Adrenal gland (tissue), 5 donors: ENCODE results near the gene CD44.

ENCODE experiments used
- POLR2A ChIP-seq, 2 donors: fragments of 450-650 bp; IDR thresholded peaks; one replicate each; pipeline ENCODE4 v1.6.1; 2017; ENCODE audit warnings: antibody characterized with exemption in 2 of 2, mild to moderate bottlenecking in 2 of 2, moderate library complexity in 1 of 2
- TF ChIP-seq, protein P1 (sequence below), 6 experiments: fragments of 450-650 bp in 4 of 6; fragments of 200-600 bp in 2 of 6; sonication (generic) in 1 of 6; IDR thresholded peaks; 1 replicate in 5 of 6; 2 replicates in 1 of 6; pipeline versions ENCODE4 v1.5.1 to v1.8.0; 2016 to 2021; ENCODE audit warnings: antibody characterized with exemption in 6 of 6, mild to moderate bottlenecking in 2 of 6, moderate library complexity in 1 of 6
- donor health status: DM: no; HTN: no; CAD: no.

GRCh38 chr11:35255514-35255913, 116.5 kb downstream of the CD44 start:
- TF ChIP-seq, protein P1, sequence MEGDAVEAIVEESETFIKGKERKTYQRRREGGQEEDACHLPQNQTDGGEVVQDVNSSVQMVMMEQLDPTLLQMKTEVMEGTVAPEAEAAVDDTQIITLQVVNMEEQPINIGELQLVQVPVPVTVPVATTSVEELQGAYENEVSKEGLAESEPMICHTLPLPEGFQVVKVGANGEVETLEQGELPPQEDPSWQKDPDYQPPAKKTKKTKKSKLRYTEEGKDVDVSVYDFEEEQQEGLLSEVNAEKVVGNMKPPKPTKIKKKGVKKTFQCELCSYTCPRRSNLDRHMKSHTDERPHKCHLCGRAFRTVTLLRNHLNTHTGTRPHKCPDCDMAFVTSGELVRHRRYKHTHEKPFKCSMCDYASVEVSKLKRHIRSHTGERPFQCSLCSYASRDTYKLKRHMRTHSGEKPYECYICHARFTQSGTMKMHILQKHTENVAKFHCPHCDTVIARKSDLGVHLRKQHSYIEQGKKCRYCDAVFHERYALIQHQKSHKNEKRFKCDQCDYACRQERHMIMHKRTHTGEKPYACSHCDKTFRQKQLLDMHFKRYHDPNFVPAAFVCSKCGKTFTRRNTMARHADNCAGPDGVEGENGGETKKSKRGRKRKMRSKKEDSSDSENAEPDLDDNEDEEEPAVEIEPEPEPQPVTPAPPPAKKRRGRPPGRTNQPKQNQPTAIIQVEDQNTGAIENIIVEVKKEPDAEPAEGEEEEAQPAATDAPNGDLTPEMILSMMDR (IDR thresholded peaks at IDR 0.05): no peak
- no peak for TF ChIP-seq POLR2A (IDR thresholded peaks at IDR 0.05)
